GM12864 (cell line): ENCODE data around the gene SLC26A4.

Experiments
- DNase-seq: peaks from one replicate; pipeline ENCODE4 v3.0.0-alpha.2; 2011; ENCODE audit warnings: low read depth
- H3K4me3 ChIP-seq: 2 replicates; pipeline ENCODE4 v1.5.1; 2011; ENCODE audit warnings: mild to moderate bottlenecking, low read depth, low read length, control low read depth
- TF ChIP-seq, protein P1 (sequence below): IDR thresholded peaks from 2 replicates; pipeline ENCODE4 v1.5.1; 2011; ENCODE audit warnings: low read depth, mild to moderate bottlenecking, moderate library complexity, low read length, control low read depth, inconsistent platforms; ENCODE audit errors: missing control alignments

The SLC26A4 gene

DNA sequence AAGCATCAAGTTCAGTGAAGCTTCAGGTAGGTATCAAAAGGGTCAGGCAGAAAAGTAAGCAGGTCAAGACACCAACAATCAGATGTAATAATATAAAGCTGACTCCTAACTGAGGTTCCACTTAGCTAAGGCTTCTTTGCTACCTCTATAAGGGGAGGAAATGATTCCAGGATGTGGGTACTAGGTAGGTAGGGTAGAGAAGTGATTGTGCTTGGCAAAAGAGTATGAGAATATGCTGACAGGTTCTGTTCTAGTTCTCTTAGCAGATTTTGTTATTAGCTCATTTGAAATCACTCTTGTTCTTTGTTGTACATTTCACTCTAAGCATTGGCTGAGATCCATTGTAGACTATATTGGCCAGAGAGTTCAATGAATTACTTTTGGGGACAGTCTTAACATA, 42.6 kb downstream of the SLC26A4 start:
- no peak overlapping the region for H3K4me3 ChIP-seq
- no peak for DNase-seq
- TF ChIP-seq, protein P1, sequence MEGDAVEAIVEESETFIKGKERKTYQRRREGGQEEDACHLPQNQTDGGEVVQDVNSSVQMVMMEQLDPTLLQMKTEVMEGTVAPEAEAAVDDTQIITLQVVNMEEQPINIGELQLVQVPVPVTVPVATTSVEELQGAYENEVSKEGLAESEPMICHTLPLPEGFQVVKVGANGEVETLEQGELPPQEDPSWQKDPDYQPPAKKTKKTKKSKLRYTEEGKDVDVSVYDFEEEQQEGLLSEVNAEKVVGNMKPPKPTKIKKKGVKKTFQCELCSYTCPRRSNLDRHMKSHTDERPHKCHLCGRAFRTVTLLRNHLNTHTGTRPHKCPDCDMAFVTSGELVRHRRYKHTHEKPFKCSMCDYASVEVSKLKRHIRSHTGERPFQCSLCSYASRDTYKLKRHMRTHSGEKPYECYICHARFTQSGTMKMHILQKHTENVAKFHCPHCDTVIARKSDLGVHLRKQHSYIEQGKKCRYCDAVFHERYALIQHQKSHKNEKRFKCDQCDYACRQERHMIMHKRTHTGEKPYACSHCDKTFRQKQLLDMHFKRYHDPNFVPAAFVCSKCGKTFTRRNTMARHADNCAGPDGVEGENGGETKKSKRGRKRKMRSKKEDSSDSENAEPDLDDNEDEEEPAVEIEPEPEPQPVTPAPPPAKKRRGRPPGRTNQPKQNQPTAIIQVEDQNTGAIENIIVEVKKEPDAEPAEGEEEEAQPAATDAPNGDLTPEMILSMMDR, result no peak

DNA sequence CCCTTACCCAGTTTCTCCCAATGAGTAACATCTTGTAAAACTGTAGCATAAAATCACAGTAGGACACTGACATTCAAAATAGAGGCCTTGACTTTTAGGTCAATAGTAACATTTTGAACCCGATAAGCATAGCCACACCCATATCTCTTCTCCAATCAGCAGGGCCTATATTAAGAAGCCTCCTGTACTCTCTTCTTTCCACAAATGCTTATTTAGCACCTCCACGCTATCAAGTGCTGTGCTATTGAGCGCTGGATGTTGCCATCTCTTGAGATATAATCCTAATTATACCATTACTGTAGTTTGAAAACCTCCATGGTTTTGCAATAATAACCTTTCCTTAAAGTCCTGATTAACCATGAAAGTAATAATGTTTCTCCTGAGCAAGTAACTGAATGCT, 43.2 kb downstream of the SLC26A4 start:
- no peak overlapping the region for H3K4me3 ChIP-seq
- DNase-seq, result no peak
- TF ChIP-seq, protein P1, result no peak

DNA sequence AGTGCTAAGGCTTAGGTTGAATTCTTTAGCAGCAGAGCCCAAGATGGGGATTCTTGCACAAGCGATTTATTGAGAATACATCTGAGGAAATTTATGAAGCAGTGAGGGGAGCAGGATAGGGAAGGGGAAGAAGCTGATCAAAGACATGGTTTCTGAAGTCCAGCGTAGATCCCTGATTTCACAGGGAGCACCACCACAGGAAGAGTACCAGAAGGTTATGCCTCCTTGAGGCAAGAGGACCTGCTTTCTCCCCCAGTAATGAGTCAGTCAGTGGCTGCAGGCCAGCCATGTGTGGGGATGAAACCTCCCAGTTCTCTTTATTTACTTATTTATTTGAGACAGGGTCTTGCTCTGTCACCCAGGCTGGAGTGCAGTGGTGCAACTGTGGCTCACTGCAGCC, 48.3 kb downstream of the SLC26A4 start:
- TF ChIP-seq, protein P1, result no peak
- no peak for DNase-seq

DNA sequence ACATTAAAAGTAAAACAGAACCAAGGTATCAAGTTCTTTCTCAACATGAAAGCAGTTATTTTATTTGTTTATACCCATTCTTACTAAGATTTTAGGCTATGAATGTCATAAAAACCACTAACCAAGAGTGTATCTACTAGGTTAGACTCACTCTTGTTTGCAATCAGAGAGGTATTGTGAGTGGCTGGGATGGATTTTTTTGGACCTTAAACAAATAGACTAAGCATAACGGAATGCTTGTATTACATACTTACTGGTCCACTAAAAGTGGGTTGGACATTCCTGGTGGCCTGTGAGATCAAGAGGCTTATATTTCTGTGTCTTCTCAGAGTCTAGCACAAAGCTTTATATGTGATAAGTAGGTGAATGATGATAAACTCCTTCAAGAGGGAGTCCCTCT, 50.7 kb downstream of the SLC26A4 start:
- no peak overlapping the region for H3K4me3 ChIP-seq
- DNase-seq, result no peak
- TF ChIP-seq, protein P1, result no peak

More for the DNA sequence above, 48.3 kb downstream of the SLC26A4 start:
- H3K4me3 ChIP-seq, result no peak overlapping the region

DNA sequence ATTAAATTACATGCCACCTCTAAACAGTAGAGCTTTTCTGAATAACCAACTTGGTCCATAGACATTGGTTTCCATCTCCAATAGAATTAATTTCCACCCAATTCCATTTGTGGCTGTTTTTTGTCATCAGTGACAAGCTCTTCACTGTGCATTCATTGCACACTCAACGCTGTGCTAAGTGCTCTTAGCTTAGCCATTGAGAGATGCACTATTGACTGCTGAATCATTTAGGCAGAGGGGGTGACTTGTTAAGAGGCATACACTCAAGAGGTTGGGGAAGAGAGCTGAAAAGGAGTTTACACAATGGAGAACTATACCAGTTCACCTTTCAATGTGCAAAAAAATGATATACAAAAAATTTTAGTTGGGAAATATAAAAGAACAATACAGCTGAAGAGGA, 51.4 kb downstream of the SLC26A4 start:
- TF ChIP-seq, protein P1, result no peak
- DNase-seq, result no peak
- no peak overlapping the region for H3K4me3 ChIP-seq

DNA sequence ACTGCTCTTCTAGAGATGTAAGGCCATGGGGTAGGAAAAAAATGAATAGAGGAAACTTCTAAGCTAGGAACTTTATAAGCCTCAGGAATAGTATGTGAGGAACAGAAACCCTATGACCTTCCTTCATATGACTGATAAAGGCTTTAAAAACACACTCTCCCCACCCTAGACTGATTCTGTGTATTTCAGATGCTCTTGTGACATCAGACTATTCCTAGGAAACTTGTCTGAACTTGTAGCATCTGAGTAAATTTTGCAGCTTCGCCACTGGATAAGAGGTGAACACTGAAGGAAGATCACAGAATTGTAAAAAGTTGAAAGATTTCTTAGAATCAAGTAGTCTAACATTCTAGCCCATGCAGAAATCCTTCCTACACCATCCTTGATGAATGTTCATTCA, 52.3 kb downstream of the SLC26A4 start:
- DNase-seq, result no peak
- TF ChIP-seq, protein P1, result no peak
- H3K4me3 ChIP-seq, result no peak overlapping the region

DNA sequence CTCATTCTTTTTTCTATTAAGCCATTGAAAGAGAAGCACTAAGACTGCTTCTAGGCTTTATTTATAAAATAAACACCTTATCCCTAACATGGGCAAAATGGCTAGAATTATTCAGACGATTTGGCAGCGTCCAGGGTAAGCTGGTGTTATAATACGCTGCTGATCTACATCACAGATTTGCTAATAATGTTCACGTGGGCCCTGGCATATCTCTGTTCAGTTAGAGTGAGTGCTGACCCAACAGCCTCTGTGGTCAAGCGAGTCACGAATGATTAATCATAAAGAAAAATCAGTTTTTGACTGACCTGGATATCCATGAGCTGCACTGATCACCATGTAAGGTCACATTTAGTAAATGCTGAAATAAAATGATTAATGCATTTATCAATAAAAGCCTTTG, 54.9 kb downstream of the SLC26A4 start:
- TF ChIP-seq, protein P1, result no peak
- no peak for DNase-seq

More for the DNA sequence above, 54.9 kb downstream of the SLC26A4 start:
- H3K4me3 ChIP-seq, result no peak overlapping the region
